IMR-90 (cell line): Measurements from ENCODE around the gene RLN3.

Experiments
- CTCF ChIP-seq: conservative IDR thresholded peaks from 2 replicates; pipeline ENCODE4 v1.5.1; 2012; ENCODE audit warnings: mild to moderate bottlenecking, low read depth, low read length, improper control_type of control experiment
- RAD21 ChIP-seq: IDR thresholded peaks from 2 replicates; pipeline ENCODE4 v1.6.1; 2012; ENCODE audit warnings: low read length, improper control_type of control experiment

GRCh38 chr19:14030997-14031718 is 3.2 kb downstream of the RLN3 start:
- TF ChIP-seq CTCF = no peak
- no peak for TF ChIP-seq RAD21
